D721Med (cell line): Measurements from ENCODE around the gene NPAS2.

Experiments
- DNase-seq: peaks from one replicate; pipeline ENCODE4 v3.0.0; 2011; ENCODE audit warnings: low spot score; ENCODE audit not compliant: insufficient read length
- FAIRE-seq: peaks from 2 replicates; lab custom pipeline; 2011; peaks lifted over from hg19 to GRCh38; lab: Jason Lieb, UNC
- TF ChIP-seq, protein P1 (sequence below): IDR thresholded peaks from 2 replicates; pipeline ENCODE4 v1.5.1; 2012; ENCODE audit warnings: mild to moderate bottlenecking, control low read depth; ENCODE audit not compliant: insufficient read depth; ENCODE audit errors: missing control alignments

The NPAS2 gene

DNA sequence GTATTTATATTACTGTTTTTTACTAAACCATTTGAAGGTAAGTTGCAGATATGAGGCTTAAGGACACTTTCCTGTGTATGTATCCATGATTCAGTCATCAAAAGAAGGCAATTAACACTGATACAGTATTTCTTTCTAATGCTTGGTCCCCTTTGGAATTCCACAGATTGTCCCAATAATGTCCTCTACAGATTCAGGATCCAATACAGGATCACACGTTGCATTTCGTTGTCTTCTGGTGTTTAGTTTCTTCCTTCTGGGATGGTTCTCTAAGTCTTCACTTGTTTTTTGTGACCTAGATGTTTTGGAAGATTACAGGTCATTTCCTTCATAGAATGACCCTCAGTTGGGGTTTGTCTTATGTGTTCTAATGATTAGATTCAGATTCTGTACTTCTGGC is 40.0 kb downstream of the NPAS2 start:
- TF ChIP-seq, protein P1, sequence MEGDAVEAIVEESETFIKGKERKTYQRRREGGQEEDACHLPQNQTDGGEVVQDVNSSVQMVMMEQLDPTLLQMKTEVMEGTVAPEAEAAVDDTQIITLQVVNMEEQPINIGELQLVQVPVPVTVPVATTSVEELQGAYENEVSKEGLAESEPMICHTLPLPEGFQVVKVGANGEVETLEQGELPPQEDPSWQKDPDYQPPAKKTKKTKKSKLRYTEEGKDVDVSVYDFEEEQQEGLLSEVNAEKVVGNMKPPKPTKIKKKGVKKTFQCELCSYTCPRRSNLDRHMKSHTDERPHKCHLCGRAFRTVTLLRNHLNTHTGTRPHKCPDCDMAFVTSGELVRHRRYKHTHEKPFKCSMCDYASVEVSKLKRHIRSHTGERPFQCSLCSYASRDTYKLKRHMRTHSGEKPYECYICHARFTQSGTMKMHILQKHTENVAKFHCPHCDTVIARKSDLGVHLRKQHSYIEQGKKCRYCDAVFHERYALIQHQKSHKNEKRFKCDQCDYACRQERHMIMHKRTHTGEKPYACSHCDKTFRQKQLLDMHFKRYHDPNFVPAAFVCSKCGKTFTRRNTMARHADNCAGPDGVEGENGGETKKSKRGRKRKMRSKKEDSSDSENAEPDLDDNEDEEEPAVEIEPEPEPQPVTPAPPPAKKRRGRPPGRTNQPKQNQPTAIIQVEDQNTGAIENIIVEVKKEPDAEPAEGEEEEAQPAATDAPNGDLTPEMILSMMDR, result no peak
- FAIRE-seq, result no peak
- DNase-seq, result no peak

DNA sequence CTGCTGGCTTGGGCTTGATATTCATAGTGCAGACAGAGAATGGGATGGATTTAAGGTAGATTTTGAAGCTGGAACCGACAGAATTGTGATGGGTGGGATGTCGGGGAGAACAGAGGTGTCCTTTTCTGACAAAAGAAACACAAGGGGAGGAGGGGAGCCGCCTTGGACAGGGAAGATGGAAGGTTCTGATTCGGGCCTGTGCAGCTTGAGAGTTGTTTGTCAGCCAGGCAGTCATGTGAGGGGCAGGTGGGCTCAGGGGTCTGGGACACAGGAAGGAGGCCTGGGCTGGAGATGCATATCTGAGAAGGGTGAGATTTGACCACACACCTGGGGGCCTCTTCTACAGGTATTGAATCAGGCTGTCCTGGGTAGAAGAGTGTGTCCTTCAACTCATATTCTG is 41.4 kb downstream of the NPAS2 start:
- FAIRE-seq (no peak), DNase-seq (no peak)
- TF ChIP-seq, protein P1, result no peak

GRCh38 chr2:100862081-100862480 is 42.1 kb downstream of the NPAS2 start:
- no peak for FAIRE-seq
- TF ChIP-seq, protein P1, result no peak

GRCh38 chr2:100865816-100866460 is 46.0 kb downstream of the NPAS2 start:
- no peak for FAIRE-seq
- TF ChIP-seq, protein P1, result no peak
- DNase-seq, result no peak

More at GRCh38 chr2:100862081-100862480, 42.1 kb downstream of the NPAS2 start:
- no peak for DNase-seq

DNA sequence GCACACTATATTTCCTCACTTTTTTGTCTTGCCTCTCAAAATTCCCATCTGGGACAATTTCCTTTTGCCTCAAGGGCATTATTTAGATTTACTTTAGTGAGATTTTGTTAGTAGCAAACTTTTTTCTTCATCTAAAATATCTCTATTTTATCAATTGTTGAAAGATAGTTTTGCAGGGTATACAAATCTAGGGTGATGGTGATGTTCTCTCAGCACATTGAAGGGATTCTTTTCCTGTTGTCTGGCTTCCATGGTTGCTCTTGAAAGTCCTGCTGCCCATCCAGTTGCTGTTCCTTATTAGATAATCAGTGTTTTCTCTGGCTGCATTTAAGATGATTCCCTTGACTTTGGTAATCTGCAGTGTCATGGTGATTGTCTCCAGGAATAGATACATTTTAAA is 48.1 kb downstream of the NPAS2 start:
- no peak for DNase-seq
- TF ChIP-seq, protein P1, result no peak
- no peak for FAIRE-seq

GRCh38 chr2:100869120-100869519 is 49.2 kb downstream of the NPAS2 start:
- DNase-seq (no peak), FAIRE-seq (no peak)
- TF ChIP-seq, protein P1, result no peak
